Activated T-cell treated with anti-CD3 and anti-CD28 coated beads for 4 hours (primary cell): Measurements from ENCODE around the gene A1BG.
"Not testable (repeated sequence)": the region's sequence is repeated elsewhere in the genome, so short reads cannot be mapped to it uniquely, and the experiment has no call there.

ENCODE experiments used
- DNase-seq: peaks from one replicate; pipeline ENCODE4 v3.0.0-alpha.2; 2020

A1BG gene

GRCh38 chr19:58356766-58357480, 3.6 kb upstream of the A1BG start:
- no peak for DNase-seq

GRCh38 chr19:58355908-58356765, 2.8 kb upstream of the A1BG start:
- no peak for DNase-seq

- no peak for DNase-seq
Observed at GRCh38 chr19:58355215-58355796, 2.0 kb upstream of the A1BG start.

- DNase-seq: no peak
Observed at GRCh38 chr19:58354478-58355030, 1.3 kb upstream of the A1BG start.

- DNase-seq: no peak
Observed at GRCh38 chr19:58353717-58354477, 605 bp upstream of the A1BG start.

- DNase-seq: no peak
Observed at GRCh38 chr19:58351990-58352755, 1.1 kb downstream of the A1BG start.

- DNase-seq: no peak
Observed at GRCh38 chr19:58351558-58351878, 1.8 kb downstream of the A1BG start.

GRCh38 chr19:58350871-58351557, 2.3 kb downstream of the A1BG start:
- DNase-seq: no peak

GRCh38 chr19:58350001-58350861, 3.1 kb downstream of the A1BG start:
- DNase-seq: no peak

GRCh38 chr19:58349590-58349989, 3.7 kb downstream of the A1BG start:
- DNase-seq: no peak

GRCh38 chr19:58348080-58348479, 5.2 kb downstream of the A1BG start:
- not testable (repeated sequence) for DNase-seq

- DNase-seq: peak; percentile 48
Observed at GRCh38 chr19:58346961-58347929, 6.0 kb downstream of the A1BG start.

GRCh38 chr19:58345558-58345957, 7.7 kb downstream of the A1BG start:
- no peak for DNase-seq

- DNase-seq: no peak
Observed at GRCh38 chr19:58338825-58339558, 14.3 kb downstream of the A1BG start.

GRCh38 chr19:58338336-58338735, 15.0 kb downstream of the A1BG start:
- DNase-seq: no peak

- DNase-seq: no peak
Observed at GRCh38 chr19:58336820-58337219, 16.5 kb downstream of the A1BG start.

GRCh38 chr19:58336216-58336615, 17.1 kb downstream of the A1BG start:
- DNase-seq: no peak

GRCh38 chr19:58335630-58336029, 17.7 kb downstream of the A1BG start:
- no peak for DNase-seq
